ENCODE measurements around the gene SLC7A1.

SLC7A1 gene

GRCh38 chr13:29589234-29589633 lies 6.3 kb downstream of the SLC7A1 start:
- H3K4me3 ChIP-seq (ENCODE audit: low read depth, low read length) = no peak overlapping the region
- no peak for DNase-seq (ENCODE audit: low read depth)

GRCh38 chr13:29587645-29588044 lies 7.8 kb downstream of the SLC7A1 start:
- DNase-seq (ENCODE audit: low read depth) = no peak
- no peak overlapping the region for H3K4me3 ChIP-seq (ENCODE audit: low read depth, low read length)

GRCh38 chr13:29583073-29583785 lies 12.3 kb downstream of the SLC7A1 start:
- DNase-seq (ENCODE audit: low read depth) = peak; percentile 25
- H3K4me3 ChIP-seq (ENCODE audit: low read depth, low read length) = no peak overlapping the region

- no peak for DNase-seq (ENCODE audit: low read depth)
- no peak overlapping the region for H3K4me3 ChIP-seq (ENCODE audit: low read depth, low read length)
These were observed 13.3 kb downstream of the SLC7A1 start for GRCh38 chr13:29582171-29582570.

- no peak overlapping the region for H3K4me3 ChIP-seq (ENCODE audit: low read depth, low read length)
- no peak for DNase-seq (ENCODE audit: low read depth)
These were observed 13.8 kb downstream of the SLC7A1 start for GRCh38 chr13:29581666-29582065.

GRCh38 chr13:29579094-29579493 lies 16.4 kb downstream of the SLC7A1 start:
- H3K4me3 ChIP-seq (ENCODE audit: low read depth, low read length) = no peak overlapping the region
- DNase-seq (ENCODE audit: low read depth) = no peak

GRCh38 chr13:29578300-29579085 lies 17.0 kb downstream of the SLC7A1 start:
- H3K4me3 ChIP-seq (ENCODE audit: low read depth, low read length) = no peak overlapping the region
- no peak for DNase-seq (ENCODE audit: low read depth)

GRCh38 chr13:29577136-29578051 lies 18.1 kb downstream of the SLC7A1 start:
- H3K4me3 ChIP-seq (ENCODE audit: low read depth, low read length) = no peak overlapping the region
- no peak for DNase-seq (ENCODE audit: low read depth)

- H3K4me3 ChIP-seq (ENCODE audit: low read depth, low read length) = no peak overlapping the region
- DNase-seq (ENCODE audit: low read depth) = no peak
These were observed 18.9 kb downstream of the SLC7A1 start for GRCh38 chr13:29576581-29576980.

GRCh38 chr13:29575098-29575497 lies 20.4 kb downstream of the SLC7A1 start:
- DNase-seq (ENCODE audit: low read depth) = no peak
- H3K4me3 ChIP-seq (ENCODE audit: low read depth, low read length) = no peak overlapping the region

GRCh38 chr13:29573190-29573589 lies 22.3 kb downstream of the SLC7A1 start:
- peak; percentile 52 for DNase-seq (ENCODE audit: low read depth)
- no peak overlapping the region for H3K4me3 ChIP-seq (ENCODE audit: low read depth, low read length)

GRCh38 chr13:29572575-29572974 lies 22.9 kb downstream of the SLC7A1 start:
- no peak for DNase-seq (ENCODE audit: low read depth)
- H3K4me3 ChIP-seq (ENCODE audit: low read depth, low read length) = no peak overlapping the region

- no peak for DNase-seq (ENCODE audit: low read depth)
- no peak overlapping the region for H3K4me3 ChIP-seq (ENCODE audit: low read depth, low read length)
These were observed 23.5 kb downstream of the SLC7A1 start for GRCh38 chr13:29571876-29572570.

GRCh38 chr13:29570051-29570654 lies 25.3 kb downstream of the SLC7A1 start:
- H3K4me3 ChIP-seq (ENCODE audit: low read depth, low read length) = no peak overlapping the region
- no peak for DNase-seq (ENCODE audit: low read depth)

GRCh38 chr13:29569253-29570050 lies 26.0 kb downstream of the SLC7A1 start:
- no peak overlapping the region for H3K4me3 ChIP-seq (ENCODE audit: low read depth, low read length)
- DNase-seq (ENCODE audit: low read depth) = no peak

- DNase-seq (ENCODE audit: low read depth) = no peak
- H3K4me3 ChIP-seq (ENCODE audit: low read depth, low read length) = no peak overlapping the region
These were observed 26.8 kb downstream of the SLC7A1 start for GRCh38 chr13:29568731-29569130.

GRCh38 chr13:29567411-29567810 lies 28.1 kb downstream of the SLC7A1 start:
- no peak overlapping the region for H3K4me3 ChIP-seq (ENCODE audit: low read depth, low read length)
- no peak for DNase-seq (ENCODE audit: low read depth)

GRCh38 chr13:29566206-29566605 lies 29.3 kb downstream of the SLC7A1 start:
- no peak overlapping the region for H3K4me3 ChIP-seq (ENCODE audit: low read depth, low read length)
- no peak for DNase-seq (ENCODE audit: low read depth)
